WERI-Rb-1 (cell line): ENCODE results near the gene HELZ.

Experiments
- DNase-seq: peaks from one replicate; pipeline ENCODE4 v3.0.0-alpha.2; 2020
- H3K27ac ChIP-seq: fragments of 250-450 bp; sonication (Bioruptor Pico); 2 replicates; pipeline ENCODE4 v1.5.1; 2020; ENCODE audit warnings: mild to moderate bottlenecking, moderate library complexity
- H3K27me3 ChIP-seq: fragments of 250-450 bp; sonication (Bioruptor Pico); 2 replicates; pipeline ENCODE4 v1.5.1; 2021; ENCODE audit warnings: mild to moderate bottlenecking, low read depth, moderate library complexity; ENCODE audit not compliant: insufficient read depth, severe bottlenecking
- H3K36me3 ChIP-seq: fragments of 250-450 bp; sonication (Bioruptor Pico); 2 replicates; pipeline ENCODE4 v1.5.1; 2020; ENCODE audit warnings: mild to moderate bottlenecking, moderate library complexity
- H3K4me3 ChIP-seq: 2 replicates; pipeline ENCODE4 v1.5.1; 2011; ENCODE audit warnings: low read depth, mild to moderate bottlenecking, control low read depth, low read length
- H3K9me3 ChIP-seq: fragments of 250-450 bp; sonication (Bioruptor Pico); 2 replicates; pipeline ENCODE4 v1.5.1; 2021; ENCODE audit warnings: mild to moderate bottlenecking, moderate library complexity; ENCODE audit not compliant: severe bottlenecking
- CTCF ChIP-seq: IDR thresholded peaks from 2 replicates; pipeline ENCODE4 v1.5.1; 2011; ENCODE audit warnings: low read depth, mild to moderate bottlenecking, control low read depth, inconsistent platforms, low read length

HELZ gene

GRCh38 chr17:67138392-67138791 is 106.6 kb downstream of the HELZ start:
- H3K9me3 ChIP-seq = peaks cover 3% of the 10 kb centered on the region
- peaks cover 47% of the 10 kb centered on the region for H3K36me3 ChIP-seq
- no peak for DNase-seq
- H3K4me3 ChIP-seq = no peak overlapping the region
- TF ChIP-seq CTCF = no peak
- H3K27me3 ChIP-seq = no peaks in the 10 kb centered on the region
- no peak overlapping the region for H3K27ac ChIP-seq

GRCh38 chr17:67137860-67138259 is 107.1 kb downstream of the HELZ start:
- no peak for DNase-seq
- H3K27ac ChIP-seq = no peak overlapping the region
- H3K4me3 ChIP-seq = no peak overlapping the region
- peaks cover 3% of the 10 kb centered on the region for H3K9me3 ChIP-seq
- TF ChIP-seq CTCF = no peak
- H3K36me3 ChIP-seq = peaks cover 41% of the 10 kb centered on the region
- H3K27me3 ChIP-seq = no peaks in the 10 kb centered on the region

- Histone ChIP-seq H3K4me3 (no peak overlapping the region), H3K27ac (no peak overlapping the region), H3K9me3 (no peaks in the 10 kb centered on the region), H3K27me3 (no peaks in the 10 kb centered on the region), H3K36me3 (peaks cover 34% of the 10 kb centered on the region)
- no peak for DNase-seq
- no peak for TF ChIP-seq CTCF
These were observed 108.0 kb downstream of the HELZ start for GRCh38 chr17:67137026-67137370.

GRCh38 chr17:67136191-67137025 is 108.6 kb downstream of the HELZ start:
- Histone ChIP-seq H3K9me3 (no peaks in the 10 kb centered on the region), H3K4me3 (no peak overlapping the region), H3K27ac (no peak overlapping the region), H3K36me3 (peaks cover 29% of the 10 kb centered on the region), H3K27me3 (no peaks in the 10 kb centered on the region)
- DNase-seq = no peak
- no peak for TF ChIP-seq CTCF

- Histone ChIP-seq H3K4me3 (no peak overlapping the region), H3K36me3 (peaks cover 30% of the 10 kb centered on the region), H3K27ac (no peak overlapping the region), H3K9me3 (no peaks in the 10 kb centered on the region), H3K27me3 (no peaks in the 10 kb centered on the region)
- DNase-seq = no peak
- TF ChIP-seq CTCF = no peak
These were observed 111.8 kb downstream of the HELZ start for GRCh38 chr17:67133161-67133560.

- TF ChIP-seq CTCF = no peak
- no peaks in the 10 kb centered on the region for H3K27me3 ChIP-seq
- H3K36me3 ChIP-seq = peaks cover 28% of the 10 kb centered on the region
- no peaks in the 10 kb centered on the region for H3K9me3 ChIP-seq
- no peak for DNase-seq
- no peak overlapping the region for H3K4me3 ChIP-seq
- no peak overlapping the region for H3K27ac ChIP-seq
These were observed 112.6 kb downstream of the HELZ start for GRCh38 chr17:67132366-67132765.
